OCI-LY7 (cell line): ENCODE data around the gene DUSP16.

ENCODE experiments used
- CTCF ChIP-seq: fragments of 200-600 bp; sonication (generic); conservative IDR thresholded peaks from 2 replicates; pipeline ENCODE4 v1.5.1; 2014; ENCODE audit warnings: mild to moderate bottlenecking, antibody characterized with exemption, low read length, moderate library complexity, mixed read lengths
- EZH2phosphoT487 ChIP-seq: fragments of 200-600 bp; sonication (generic); IDR thresholded peaks from 2 replicates; pipeline ENCODE4 v1.6.1; 2018; ENCODE audit warnings: low read depth, borderline replicate concordance, mild to moderate bottlenecking, mixed run types, antibody characterized with exemption, low read length, moderate library complexity, mixed read lengths

GRCh38 chr12:12518464-12518845 is 44.2 kb downstream of the DUSP16 start:
- no peak for TF ChIP-seq EZH2phosphoT487
- no peak for TF ChIP-seq CTCF
